Activated CD4-positive, alpha-beta T cell treated with anti-CD3 and anti-CD28 coated beads, Interleukin-2, amount 50 U/mL, for 4 hours (primary cell): ENCODE data around the gene DGCR6L.
"Not testable (repeated sequence)": the region's sequence is repeated elsewhere in the genome, so short reads cannot be mapped to it uniquely, and the experiment has no call there.

Experiments used
- DNase-seq, 2 experiments: peaks; one replicate each; pipeline ENCODE4 v3.0.0-alpha.2; 2020

Gene DGCR6L

GRCh38 chr22:20319745-20320658 is at the start of gene DGCR6L:
TSS of gene DGCR6L (minus strand) at chr22:20320060. CDS start at chr22:20319988, 72 bp downstream.
- DNase-seq, result peak; percentile 94 to 95

GRCh38 chr22:20368875-20369274 is 49.0 kb upstream of the DGCR6L start:
- DNase-seq, result not testable (repeated sequence)

GRCh38 chr22:20366841-20367240 is 47.0 kb upstream of the DGCR6L start:
- not testable (repeated sequence) for DNase-seq

GRCh38 chr22:20364335-20365260 is 44.7 kb upstream of the DGCR6L start:
- DNase-seq, result not testable (repeated sequence)

GRCh38 chr22:20362403-20362802 is 42.5 kb upstream of the DGCR6L start:
- not testable (repeated sequence) for DNase-seq

- not testable (repeated sequence) for DNase-seq
Observed at GRCh38 chr22:20361752-20362229, 41.9 kb upstream of the DGCR6L start.

- not testable (repeated sequence) for DNase-seq
Observed at GRCh38 chr22:20360866-20361751, 41.2 kb upstream of the DGCR6L start.

GRCh38 chr22:20360261-20360660 is 40.4 kb upstream of the DGCR6L start:
- DNase-seq, result not testable (repeated sequence)

- DNase-seq, result not testable (repeated sequence)
Observed at GRCh38 chr22:20358503-20359239, 38.8 kb upstream of the DGCR6L start.

- DNase-seq, result not testable (repeated sequence)
Observed at GRCh38 chr22:20357967-20358366, 38.1 kb upstream of the DGCR6L start.

- not testable (repeated sequence) for DNase-seq
Observed at GRCh38 chr22:20356906-20357305, 37.0 kb upstream of the DGCR6L start.

- not testable (repeated sequence) for DNase-seq
Observed at GRCh38 chr22:20355939-20356636, 36.2 kb upstream of the DGCR6L start.

- DNase-seq, result no peak
Observed at GRCh38 chr22:20354238-20354975, 34.5 kb upstream of the DGCR6L start.

- DNase-seq, result not testable (repeated sequence)
Observed at GRCh38 chr22:20352536-20352935, 32.7 kb upstream of the DGCR6L start.

- not testable (repeated sequence) for DNase-seq
Observed at GRCh38 chr22:20346553-20346952, 26.7 kb upstream of the DGCR6L start.

- DNase-seq, result not testable (repeated sequence)
Observed at GRCh38 chr22:20338291-20338690, 18.4 kb upstream of the DGCR6L start.

- not testable (repeated sequence) for DNase-seq
Observed at GRCh38 chr22:20337807-20338206, 17.9 kb upstream of the DGCR6L start.

- not testable (repeated sequence) for DNase-seq
Observed at GRCh38 chr22:20336561-20336960, 16.7 kb upstream of the DGCR6L start.

GRCh38 chr22:20328569-20328930 is 8.7 kb upstream of the DGCR6L start:
- not testable (repeated sequence) for DNase-seq

- DNase-seq, result not testable (repeated sequence)
Observed at GRCh38 chr22:20325996-20326395, 6.1 kb upstream of the DGCR6L start.
